Right lobe of liver (tissue), 4 donors: Measurements from ENCODE around the gene CHST1.

ENCODE experiments used
- CTCF ChIP-seq, 4 donors: fragments of 200-600 bp in 3 of 4; fragments of 450-650 bp in 1 of 4; IDR thresholded peaks; one replicate each; pipeline versions ENCODE4 v1.5.1 to v1.8.0; 2016 to 2022; ENCODE audit warnings: antibody characterized with exemption in 4 of 4, mild to moderate bottlenecking in 2 of 4
- POLR2A ChIP-seq: fragments of 450-650 bp; IDR thresholded peaks from one replicate; pipeline ENCODE4 v1.6.1; 2017; ENCODE audit warnings: antibody characterized with exemption, mild to moderate bottlenecking
- donor health status: DM: no; HTN: no; CAD: no.
- donor health status: DM: no; HTN: no; CAD: no.
- donor health status: DM: no; HTN: yes; CAD: no.

- no peak for TF ChIP-seq CTCF (IDR thresholded peaks at IDR 0.05)
- TF ChIP-seq POLR2A, result no peak
Observed at GRCh38 chr11:45609902-45610301, 55.5 kb downstream of the CHST1 start.
